Spinal cord (tissue), 10 donors: ENCODE data around the gene MFAP1. TPM values are rescaled to one million over a fixed set of nuclear protein-coding genes. Genes with fewer than 3 reads are reported as not detected.
"Not testable (repeated sequence)": the region's sequence is repeated elsewhere in the genome, so short reads cannot be mapped to it uniquely, and the experiment has no call there.

Experiments used
- DNase-seq, 6 donors: peaks; one replicate each; pipeline versions ENCODE4 v3.0.0 to v3.0.0-alpha.2; 2013 to 2015; ENCODE audit warnings: low spot score in 6 of 6, low read depth in 4 of 6
- H3K27ac ChIP-seq: one replicate; pipeline ENCODE4 v1.5.1; 2013; ENCODE audit warnings: low read depth, low read length, control low read depth
- H3K27me3 ChIP-seq: one replicate; pipeline ENCODE4 v1.6.1; 2013; ENCODE audit warnings: low read length; ENCODE audit not compliant: control insufficient read depth, insufficient read depth
- H3K36me3 ChIP-seq: one replicate; pipeline ENCODE4 v1.6.1; 2013; ENCODE audit warnings: low read length; ENCODE audit not compliant: control insufficient read depth, insufficient read depth
- H3K4me1 ChIP-seq: one replicate; pipeline ENCODE4 v1.6.1; 2013; ENCODE audit warnings: low read length; ENCODE audit not compliant: control insufficient read depth, insufficient read depth
- H3K4me3 ChIP-seq: one replicate; pipeline ENCODE4 v1.5.1; 2013; ENCODE audit warnings: low read depth, low read length, control low read depth
- H3K9me3 ChIP-seq: one replicate; pipeline ENCODE4 v1.6.1; 2013; ENCODE audit warnings: low read length; ENCODE audit not compliant: control insufficient read depth, insufficient read depth
- WGBS: methylation state at CpG from one replicate; pipeline ENCODE4 v1.1.5; 2013; ENCODE audit warnings: missing lambda C conversion rate; ENCODE audit not compliant: insufficient coverage; 5-methylcytosine and 5-hydroxymethylcytosine counted together
- polyA plus RNA-seq, 2 donors: library from polyadenylated mRNA; unstranded; fragments of 120-200 nt; gene quantifications; one replicate each; pipeline ENCODE4 v1.2.1, GENCODE V29; 2013; ENCODE audit not compliant: insufficient read length in 2 of 2
- total RNA-seq, 2 donors: library from RNA; depleted of rRNA in 1 of 2; stranded (reverse); fragments of 120-200 nt in 1 of 2; fragments of >200 nt in 1 of 2; gene quantifications; one replicate each; pipeline versions ENCODE4 v1.2.3 to v1.2.4, GENCODE V29; 2013 to 2014
- donor health status: healthy.

MFAP1 gene
- total and polyA plus RNA-seq, 4 donors: 25.6 to 43.7 (median 42.4) TPM

GRCh38 chr15:43826029-43826507, 1.6 kb upstream of the MFAP1 start:
- H3K27ac ChIP-seq: no peak overlapping the region
- no peak overlapping the region for H3K4me3 ChIP-seq
- no peaks in the 10 kb centered on the region for H3K27me3 ChIP-seq
- 92% methylated on average over 5 of the region's 11 CpGs for WGBS
- no peaks in the 10 kb centered on the region for H3K36me3 ChIP-seq
- no peak for DNase-seq
- no peaks in the 10 kb centered on the region for H3K9me3 ChIP-seq
- H3K4me1 ChIP-seq: peaks cover 33% of the 10 kb centered on the region

DNA sequence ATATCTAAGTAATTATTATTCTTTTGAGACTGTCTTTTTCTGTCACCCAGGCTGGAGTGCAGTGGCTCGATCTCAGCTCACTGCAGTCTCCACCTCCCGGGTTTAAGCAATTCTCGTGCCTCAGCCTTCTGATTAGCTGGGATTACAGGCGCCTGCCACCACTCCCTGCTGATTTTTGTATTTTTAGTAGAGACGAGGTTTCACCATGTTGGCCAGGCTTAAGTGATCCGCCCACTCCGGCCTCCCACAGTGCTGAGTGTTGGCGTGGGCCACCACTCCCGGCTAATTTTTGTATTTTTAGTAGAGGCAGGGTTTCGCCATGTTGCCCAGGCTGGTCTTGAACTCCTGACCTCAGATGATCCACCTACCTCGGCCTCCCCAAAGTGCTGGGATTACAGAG, 815 bp upstream of the MFAP1 start:
- DNase-seq, H3K36me3 ChIP-seq, H3K27me3 ChIP-seq, H3K27ac ChIP-seq, H3K9me3 ChIP-seq, H3K4me3 ChIP-seq: not testable (repeated sequence)
- WGBS: 88% methylated on average over 6 of the region's 11 CpGs
- peaks cover 33% of the 10 kb centered on the region for H3K4me1 ChIP-seq

DNA sequence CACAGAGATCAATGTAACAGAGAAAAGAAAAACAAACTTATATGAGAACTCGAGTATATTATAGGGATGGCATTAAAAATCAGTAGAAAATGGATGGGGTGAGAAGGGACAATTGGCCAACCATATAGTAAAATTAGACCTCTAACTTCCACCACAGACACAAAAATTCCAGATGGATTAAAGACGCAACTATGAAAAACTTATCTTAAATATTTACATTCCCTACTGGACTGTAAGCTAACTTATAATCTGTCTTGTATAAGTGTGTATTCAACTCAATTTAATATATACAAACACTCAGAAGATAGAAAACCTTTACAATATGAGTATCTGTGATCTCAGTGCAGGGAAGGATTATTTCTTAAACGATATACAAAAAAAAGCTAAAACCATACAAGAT, 3.0 kb downstream of the MFAP1 start:
- WGBS: no CpG with 5 or more reads among the region's 3 CpGs
- H3K27ac ChIP-seq: no peak overlapping the region

GRCh38 chr15:43815064-43815463, 9.4 kb downstream of the MFAP1 start:
- 100% methylated on average over 1 of the region's 5 CpGs for WGBS
- H3K27ac ChIP-seq: not testable (repeated sequence)

More for the DNA sequence above, 3.0 kb downstream of the MFAP1 start:
- no peak overlapping the region for H3K4me3 ChIP-seq
- H3K36me3 ChIP-seq: peaks cover 3% of the 10 kb centered on the region
- H3K9me3 ChIP-seq: no peaks in the 10 kb centered on the region
- no peak for DNase-seq
- peaks cover 20% of the 10 kb centered on the region for H3K4me1 ChIP-seq
- no peaks in the 10 kb centered on the region for H3K27me3 ChIP-seq

DNA sequence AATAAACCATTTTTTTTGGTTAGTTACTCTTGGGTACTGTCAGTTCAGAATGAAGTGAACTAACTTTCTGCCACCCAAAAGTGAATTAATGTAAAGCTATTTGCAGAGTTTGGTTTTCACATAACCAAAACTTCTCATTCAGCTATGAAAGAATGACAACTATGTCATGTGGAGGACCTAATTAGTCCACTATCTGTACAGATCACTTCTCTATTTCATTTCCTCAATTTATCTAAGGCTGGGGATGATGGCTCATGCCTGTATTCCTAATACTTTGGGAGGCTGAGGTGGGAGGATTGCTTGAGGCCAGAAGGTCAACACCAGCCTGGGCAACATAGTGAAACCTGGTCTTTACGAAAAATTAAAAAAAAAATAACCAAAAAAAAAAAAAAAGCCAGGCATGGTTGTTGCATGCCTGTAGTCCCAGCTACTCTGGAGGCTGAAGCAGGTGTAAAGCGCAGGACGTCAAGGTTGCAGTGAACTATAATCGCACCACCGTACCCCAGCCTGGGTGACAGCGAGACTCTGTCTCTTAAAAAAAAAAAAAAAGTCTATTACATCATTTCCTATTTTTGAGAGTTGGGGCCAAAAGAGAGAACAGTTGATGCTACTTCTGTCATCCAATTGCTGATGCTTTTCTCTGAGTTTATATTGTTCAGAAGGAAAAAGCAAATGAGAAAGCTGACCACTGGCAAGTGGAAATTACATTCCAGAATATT, 15.4 kb downstream of the MFAP1 start:
- Histone ChIP-seq H3K4me1 (no peaks in the 10 kb centered on the region), H3K36me3 (peaks cover 71% of the 10 kb centered on the region), H3K27me3 (no peaks in the 10 kb centered on the region), H3K27ac (no peak overlapping the region), H3K4me3 (no peak overlapping the region), H3K9me3 (no peaks in the 10 kb centered on the region)
- no peak for DNase-seq
- 100% methylated on average over 1 of the region's 6 CpGs for WGBS

More at GRCh38 chr15:43815064-43815463, 9.4 kb downstream of the MFAP1 start:
- not testable (repeated sequence) for H3K4me1 ChIP-seq, DNase-seq, H3K4me3 ChIP-seq, H3K9me3 ChIP-seq, H3K27me3 ChIP-seq
- H3K36me3 ChIP-seq: peaks cover 58% of the 10 kb centered on the region

DNA sequence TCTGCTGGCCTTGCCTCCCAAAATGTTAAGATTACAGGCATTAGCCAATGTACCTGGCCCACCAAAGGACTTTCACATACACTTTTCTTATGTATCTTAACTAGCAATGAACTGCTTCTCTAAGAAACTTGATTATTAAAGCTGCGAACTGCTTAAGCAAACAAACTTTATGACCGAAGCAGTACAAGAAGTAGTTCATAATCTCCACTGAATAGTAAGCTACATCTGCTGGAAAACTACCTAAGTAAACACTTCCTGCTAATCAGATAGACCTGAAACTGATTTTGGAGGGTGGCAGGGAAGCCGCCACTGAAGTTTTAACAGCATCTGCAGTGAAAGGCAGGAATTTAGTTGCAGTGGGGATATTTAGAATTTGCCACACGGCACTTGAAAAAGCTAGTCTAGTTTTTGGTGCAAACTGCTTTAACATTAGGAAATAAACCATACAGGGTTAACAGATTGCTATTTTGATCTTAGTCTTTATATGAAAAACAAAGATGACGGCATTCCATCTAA, 16.0 kb downstream of the MFAP1 start:
- Histone ChIP-seq H3K4me3 (no peak overlapping the region), H3K9me3 (no peaks in the 10 kb centered on the region), H3K27me3 (no peaks in the 10 kb centered on the region), H3K4me1 (no peaks in the 10 kb centered on the region), H3K36me3 (peaks cover 68% of the 10 kb centered on the region), H3K27ac (no peak overlapping the region)
- DNase-seq: no peak
- no CpG with 5 or more reads among the region's 5 CpGs for WGBS

GRCh38 chr15:43802676-43803075, 21.8 kb downstream of the MFAP1 start:
- not testable (repeated sequence) for H3K4me1 ChIP-seq, H3K4me3 ChIP-seq, DNase-seq, H3K27ac ChIP-seq, H3K9me3 ChIP-seq, H3K27me3 ChIP-seq
- 95% methylated on average over 4 of the region's 7 CpGs for WGBS
- H3K36me3 ChIP-seq: peaks cover 50% of the 10 kb centered on the region

DNA sequence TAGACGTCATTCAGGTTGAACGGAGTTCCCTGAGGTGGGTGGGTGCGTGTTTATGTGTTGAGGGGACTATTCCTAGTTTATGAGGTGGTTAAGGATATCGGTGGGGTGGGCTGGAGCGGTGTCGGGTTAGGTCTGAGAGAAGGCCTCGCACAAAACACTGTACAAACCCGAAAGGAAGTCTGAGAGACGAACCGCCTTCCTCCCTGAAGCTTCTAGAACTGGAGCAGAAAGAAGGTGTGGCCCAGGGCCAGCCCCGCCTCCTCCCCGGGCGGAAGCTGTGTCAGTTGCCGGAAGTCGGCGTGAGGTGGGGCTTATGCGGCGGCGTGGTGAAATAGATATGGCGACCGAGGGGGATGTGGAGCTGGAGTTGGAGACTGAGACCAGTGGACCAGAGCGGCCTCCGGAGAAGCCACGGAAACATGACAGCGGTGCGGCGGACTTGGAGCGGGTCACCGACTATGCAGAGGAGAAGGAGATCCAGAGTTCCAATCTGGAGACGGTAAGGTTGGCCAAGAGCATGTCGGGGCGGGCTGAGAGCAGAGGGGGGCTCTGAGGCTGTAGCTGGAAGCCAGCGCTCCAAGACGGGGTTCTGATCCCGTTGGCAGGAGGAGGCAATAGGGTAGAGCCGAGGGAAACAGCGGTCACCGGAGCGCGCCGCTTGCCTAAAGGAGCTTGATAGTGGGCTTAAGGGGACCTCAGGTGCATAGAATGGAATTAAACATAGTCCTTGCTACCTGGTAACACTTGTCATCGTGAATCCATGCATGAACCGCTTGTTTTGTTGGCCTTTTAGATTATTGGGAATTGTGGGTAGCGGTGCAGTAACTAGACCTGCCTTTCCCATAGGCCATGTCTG, 24.0 kb downstream of the MFAP1 start, which contains the start of gene HYPK:
Gene HYPK, plus strand, starts transcription at position 314 of the 856 bp plus-strand sequence. Its CDS starts 24 bp downstream, at position 338.
- whole genome bisulfite sequencing: 6% methylated on average over 43 of the region's 44 CpGs
- Histone ChIP-seq H3K27me3 (no peaks in the 10 kb centered on the region), H3K4me1 (peaks cover 8% of the 10 kb centered on the region), H3K4me3 (peak within 1 kb of the TSS; percentile 67), H3K36me3 (peaks cover 40% of the 10 kb centered on the region), H3K27ac (peak within 1 kb of the TSS; percentile 94), H3K9me3 (no peaks in the 10 kb centered on the region)
- DNase-seq: peak; percentile 81 to 98 (median 86)

- Histone ChIP-seq H3K4me3 (peak within 1 kb of the TSS; percentile 67), H3K27ac (peak within 1 kb of the TSS; percentile 94), H3K4me1 (peaks cover 9% of the 10 kb centered on the region), H3K27me3 (no peaks in the 10 kb centered on the region), H3K36me3 (peaks cover 45% of the 10 kb centered on the region), H3K9me3 (no peaks in the 10 kb centered on the region)
- WGBS: 93% methylated on average over 8 of the region's 8 CpGs
- no peak for DNase-seq
Observed at GRCh38 chr15:43799945-43800285, 24.6 kb downstream of the MFAP1 start, which contains the start of gene SERINC4. Gene SERINC4, minus strand, starts transcription at chr15:43800220. Its CDS starts 234 bp downstream, at chr15:43799986.
